NCI-H2227 (cell line): ENCODE data around the gene NOM1.

Experiments used
- DNase-seq: peaks from one replicate; lab custom pipeline; 2025; ENCODE audit not compliant: unreplicated experiment; lab: John Stamatoyannopoulos, UW

NOM1 gene

DNA sequence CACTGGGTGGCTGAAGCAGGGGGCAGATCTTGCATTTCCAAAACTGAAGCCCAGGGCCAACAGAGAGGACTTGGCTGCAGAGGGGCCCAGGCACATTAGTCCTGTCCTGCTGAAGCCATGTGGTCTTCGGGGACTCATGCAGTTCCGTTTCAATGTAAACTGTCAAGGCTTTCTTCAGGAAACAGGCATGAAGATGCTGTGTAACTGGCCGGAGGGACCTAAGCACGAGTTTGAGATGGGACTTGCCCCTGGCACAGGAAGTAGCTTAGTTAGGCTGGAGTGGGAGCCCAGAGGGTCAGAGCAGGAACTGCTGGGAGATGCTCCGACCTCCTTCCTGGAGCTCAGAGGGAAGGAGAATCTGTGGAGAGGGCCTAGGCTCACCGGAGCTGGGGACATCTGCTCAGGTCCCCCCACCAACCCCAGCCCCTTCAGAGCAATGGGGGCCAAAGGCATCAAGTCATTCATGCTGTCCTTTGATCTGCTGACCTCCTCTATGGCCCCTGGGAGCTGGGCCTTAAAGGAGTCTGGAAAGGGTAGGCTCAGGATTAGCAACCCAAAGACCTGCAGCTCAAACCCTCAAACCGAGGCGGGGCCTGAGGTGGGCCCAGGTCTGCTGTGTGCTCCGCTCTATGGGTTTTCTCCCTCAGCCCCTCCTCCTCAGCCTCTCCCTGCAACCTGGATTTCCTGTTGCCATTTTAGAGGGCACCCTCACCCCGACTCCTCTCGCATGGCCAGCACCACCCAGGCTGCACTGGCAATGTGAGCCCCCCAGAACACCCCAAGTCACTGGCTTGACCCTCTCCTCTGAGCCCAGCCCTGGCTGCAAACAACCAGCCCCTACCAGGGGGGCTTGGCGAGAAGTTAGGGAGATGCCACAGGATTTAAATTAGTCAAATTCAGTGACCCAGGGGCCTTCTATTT lies 65.4 kb downstream of the NOM1 start:
- no peak for DNase-seq

DNA sequence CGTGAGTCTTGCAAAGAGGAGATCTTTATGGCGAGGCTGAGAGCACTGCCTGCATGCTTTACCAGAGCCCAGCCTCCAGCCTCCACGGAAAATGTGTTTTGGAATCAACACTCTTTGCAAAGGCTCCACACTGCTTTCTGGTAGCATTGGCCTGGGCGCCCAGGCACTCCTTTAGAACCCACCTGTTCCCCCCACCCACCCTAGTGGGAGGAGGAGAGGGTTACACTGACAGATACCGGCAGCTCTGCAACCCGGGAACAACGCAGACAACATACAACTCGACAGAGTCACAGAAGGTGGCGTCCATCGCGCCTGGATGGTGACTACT lies 66.5 kb downstream of the NOM1 start:
- DNase-seq = no peak

DNA sequence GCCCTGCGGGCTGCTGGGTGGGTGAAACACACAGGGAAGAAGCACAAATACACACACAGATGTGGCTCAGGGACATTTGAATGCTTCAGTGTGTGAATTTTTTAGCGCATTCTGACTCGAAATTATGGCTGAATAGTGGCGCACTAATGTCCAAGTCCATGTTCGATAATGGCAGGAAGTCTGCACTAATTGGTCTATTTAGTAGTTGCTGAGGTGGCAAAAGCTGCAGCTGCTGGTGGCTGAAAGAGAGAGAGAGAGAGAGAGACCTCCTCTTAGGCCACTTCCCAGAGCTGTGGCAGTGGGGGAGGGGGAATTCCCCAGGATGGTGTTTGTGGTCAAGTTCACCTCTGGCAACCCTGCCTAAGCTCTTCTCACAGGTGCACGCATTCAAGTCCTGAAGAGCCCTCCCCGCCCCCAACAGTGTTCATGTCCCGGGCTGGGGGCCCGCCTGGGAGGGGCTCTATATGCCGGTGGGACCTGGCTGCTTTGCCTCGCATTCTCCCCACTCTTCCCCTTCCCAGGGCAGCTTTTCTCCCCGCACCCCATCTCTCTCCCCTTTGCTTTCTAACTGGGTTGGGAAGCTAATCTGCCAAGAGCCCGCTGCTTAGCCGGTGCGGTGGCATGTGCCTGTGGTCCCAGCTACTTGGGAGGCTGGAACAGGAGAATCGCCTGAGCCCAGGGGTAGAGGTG lies 67.0 kb downstream of the NOM1 start:
- DNase-seq = no peak

DNA sequence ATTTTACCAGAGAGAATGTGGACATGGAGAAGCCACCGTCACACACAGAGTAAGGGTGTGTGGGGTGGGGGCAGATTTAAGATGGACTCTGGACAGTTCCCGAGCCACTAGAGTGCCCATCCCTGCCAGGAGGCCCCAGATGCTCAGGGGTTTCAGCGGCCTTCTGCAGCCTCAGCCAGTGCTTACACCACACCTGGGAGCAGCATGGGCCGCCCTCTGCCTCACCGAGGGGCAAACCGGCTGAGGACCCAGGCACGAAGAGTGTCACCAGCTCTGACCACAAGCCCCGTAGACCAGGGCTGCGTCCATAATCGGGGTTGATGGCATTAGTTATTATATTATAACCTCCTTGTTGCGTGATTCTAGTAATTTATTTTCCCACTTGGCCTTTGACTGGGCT lies 67.6 kb downstream of the NOM1 start:
- DNase-seq = no peak

DNA sequence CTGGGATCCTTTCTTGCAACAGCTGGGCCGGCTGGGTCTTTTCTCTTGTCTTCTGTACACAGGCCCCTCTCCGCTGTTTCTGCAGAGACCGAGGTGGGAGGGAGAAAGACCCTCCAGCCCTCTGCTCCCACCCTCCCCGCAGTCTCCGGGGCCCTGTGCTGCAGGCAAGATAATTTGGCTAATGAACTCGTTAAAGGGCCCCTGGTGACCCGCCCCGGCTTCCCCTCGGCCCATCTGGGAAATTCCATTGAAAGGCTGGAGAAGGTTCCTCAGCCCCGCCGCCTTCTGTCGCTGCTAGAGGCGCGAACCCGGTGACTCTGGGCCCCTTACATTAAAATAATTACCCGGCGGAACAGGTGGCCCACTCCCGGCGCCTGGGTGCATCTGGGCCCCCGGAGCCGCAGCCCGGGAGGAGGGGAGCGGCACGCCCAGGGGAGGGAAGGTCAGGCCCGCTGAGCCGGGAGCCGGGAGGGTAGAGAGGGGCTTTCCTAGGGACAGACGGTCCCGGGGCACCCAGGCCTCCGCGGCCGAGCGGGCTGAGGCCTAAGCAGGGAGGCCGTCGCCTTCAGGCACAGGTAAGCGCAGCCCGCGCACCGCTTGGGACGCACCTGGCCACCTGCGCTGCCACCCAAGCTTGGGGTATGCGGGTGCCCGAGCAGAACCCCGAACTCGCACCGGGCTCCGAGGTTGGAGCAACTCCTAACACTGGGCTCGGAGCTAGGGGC lies 68.3 kb downstream of the NOM1 start:
- no peak for DNase-seq

DNA sequence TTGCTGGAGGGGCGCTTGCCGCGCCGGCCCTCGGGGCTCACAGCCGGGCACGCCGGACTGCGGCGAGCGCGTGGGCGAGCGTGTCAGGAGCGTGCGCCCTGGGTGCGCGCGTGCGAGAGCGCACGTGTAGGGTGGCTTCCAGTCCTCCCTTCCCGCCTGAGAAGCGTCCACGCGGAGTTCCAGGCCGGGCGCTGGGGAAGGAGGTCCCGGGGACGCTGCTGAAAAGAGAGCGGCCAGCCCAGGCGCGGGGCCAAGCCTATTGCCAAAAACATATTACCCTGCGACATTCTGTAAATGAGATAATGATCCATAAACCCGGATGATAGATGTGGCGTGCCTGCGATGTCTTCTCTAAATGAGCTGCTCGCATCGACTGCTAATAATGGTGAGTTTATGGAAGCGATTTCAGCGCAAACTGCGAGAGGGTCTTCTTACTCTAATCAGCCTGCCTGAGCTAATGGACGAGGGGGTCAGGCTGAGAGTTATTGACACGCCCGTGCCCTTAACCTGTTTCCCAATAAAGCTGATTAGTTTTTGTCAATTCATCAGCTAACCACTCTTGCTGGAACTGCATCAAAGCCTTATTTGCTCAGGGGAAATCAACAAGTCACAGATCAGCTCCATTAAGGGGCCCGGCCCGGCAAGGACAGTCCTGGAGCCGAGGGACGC lies 69.0 kb downstream of the NOM1 start:
- no peak for DNase-seq

DNA sequence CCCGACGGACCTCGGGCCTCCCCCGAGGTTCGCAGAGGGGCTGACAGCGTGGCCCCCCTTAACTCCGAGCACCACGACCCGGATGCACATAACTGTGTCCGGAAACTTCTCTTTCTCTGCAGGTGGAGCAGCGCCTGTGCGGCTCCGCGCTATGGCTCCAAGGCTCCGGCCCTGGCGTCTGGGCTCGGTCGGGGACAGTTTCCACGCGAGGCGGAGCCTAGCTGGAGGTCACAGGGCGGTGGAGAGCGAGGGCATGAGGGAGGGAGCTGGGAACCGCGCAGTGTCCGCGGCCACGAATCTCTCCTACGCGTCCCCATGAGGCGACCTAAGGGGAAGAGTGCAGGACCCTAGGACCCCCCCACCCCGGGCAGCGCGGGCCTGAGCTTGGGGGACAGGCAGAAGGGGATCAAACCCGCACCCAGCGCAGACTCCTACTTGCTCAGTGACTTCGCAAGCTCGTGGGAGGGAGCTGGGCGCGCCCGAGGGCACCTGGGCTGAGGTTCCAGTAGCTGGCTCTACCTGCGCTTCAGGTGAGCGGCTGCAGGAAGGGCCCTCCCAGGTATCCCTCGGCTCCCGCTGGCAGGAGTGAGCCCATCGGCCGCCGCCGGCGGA lies 69.6 kb downstream of the NOM1 start:
- DNase-seq = no peak

DNA sequence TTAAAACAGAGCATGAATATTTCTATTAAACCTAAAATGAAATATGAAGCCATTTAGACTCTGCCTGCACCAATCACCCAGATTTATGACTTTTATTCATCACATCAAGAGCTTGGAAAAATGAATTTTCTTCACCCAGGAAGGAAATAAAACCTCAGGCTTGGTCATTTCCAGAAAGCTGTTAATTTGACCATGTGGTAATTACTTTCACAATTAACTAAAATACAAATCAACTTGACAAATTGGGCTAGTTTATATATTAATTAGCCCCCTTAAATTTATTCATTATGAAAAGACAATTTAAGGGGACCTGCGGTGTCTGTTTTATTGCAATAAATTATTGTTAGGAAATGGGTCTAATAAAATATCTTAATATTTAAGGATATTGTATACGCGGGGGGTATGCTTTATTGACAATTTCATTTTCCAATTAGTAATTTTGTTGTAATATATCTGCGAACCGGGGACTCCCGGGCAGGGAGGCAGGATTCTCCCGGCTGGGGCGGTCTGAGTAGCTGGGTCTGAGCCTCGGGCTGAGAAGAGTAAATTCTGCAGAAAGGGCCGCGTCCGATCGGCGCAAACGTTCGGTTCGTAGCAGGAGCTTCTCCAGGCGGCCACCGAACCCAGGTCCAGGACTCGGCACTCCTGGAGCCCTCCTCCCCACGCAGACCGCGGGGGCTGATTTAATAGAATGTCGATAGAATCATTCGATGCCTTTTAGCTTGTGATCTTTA lies 70.4 kb downstream of the NOM1 start:
- DNase-seq = no peak

DNA sequence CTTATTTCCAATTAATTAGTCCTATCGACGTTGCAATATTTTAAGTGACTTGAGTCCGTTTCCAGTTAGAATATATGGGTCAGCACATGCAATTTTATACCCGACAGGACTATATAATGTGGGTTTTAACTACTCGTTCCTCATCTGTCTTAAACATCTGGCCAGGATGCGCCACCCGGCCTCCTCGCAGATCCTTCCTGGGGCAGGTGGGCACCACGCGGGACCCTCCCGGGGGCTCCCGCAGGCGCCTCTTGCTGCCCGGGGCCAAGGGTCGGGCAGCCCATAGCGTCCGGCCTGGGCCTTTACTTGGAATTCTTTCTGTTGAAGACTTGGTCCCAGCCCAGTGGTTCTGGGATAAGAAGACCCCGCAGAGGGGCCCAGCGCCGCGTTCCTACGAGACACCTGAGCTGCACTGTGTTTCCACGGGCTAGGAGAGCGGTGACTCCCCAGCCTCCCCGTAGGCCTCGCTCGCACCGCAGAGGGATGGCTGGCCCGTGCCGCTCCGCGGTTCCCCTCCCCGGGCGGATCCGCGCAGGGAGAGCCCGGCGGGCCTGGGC lies 71.1 kb downstream of the NOM1 start:
- DNase-seq = no peak

DNA sequence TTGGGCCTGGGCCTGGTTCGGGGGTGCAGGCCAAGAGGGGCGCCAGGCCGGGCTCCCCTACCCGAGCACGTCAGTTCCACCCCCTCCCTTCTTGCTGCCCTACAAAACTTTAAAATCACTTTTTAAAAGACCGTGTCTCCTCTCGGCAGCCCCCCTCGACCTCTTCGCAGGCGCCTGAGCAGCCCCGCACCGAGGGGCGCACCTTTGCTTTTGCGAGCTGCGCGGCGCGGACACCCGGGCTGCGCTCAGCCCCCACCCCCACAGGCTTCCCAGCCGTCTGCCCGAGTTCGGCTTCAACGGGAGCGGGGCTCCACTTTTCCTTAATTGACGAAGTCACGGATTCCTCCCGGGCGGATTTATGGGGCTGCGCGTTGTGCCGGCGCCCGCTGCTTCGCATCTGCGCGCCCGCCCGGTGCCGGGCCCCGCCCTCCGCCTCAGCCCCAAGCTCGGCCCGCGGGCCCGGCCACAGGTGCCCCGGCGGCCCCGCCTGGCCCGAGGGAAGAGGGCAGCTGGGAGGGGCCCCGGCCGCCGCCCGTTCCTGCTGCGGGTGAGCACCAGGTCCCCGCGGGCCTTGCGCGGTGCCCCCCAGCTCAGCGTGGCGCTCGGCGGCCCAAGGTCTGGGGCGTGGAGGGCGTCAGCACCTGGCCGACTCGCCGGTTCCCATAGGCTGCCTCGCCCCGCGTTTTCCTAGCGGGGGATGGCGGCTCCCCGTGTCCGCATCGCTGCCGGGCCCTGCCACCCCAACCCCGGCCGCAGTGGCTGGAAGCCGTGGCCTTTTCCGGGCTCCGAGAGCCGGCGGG lies 71.8 kb downstream of the NOM1 start:
- no peak for DNase-seq

DNA sequence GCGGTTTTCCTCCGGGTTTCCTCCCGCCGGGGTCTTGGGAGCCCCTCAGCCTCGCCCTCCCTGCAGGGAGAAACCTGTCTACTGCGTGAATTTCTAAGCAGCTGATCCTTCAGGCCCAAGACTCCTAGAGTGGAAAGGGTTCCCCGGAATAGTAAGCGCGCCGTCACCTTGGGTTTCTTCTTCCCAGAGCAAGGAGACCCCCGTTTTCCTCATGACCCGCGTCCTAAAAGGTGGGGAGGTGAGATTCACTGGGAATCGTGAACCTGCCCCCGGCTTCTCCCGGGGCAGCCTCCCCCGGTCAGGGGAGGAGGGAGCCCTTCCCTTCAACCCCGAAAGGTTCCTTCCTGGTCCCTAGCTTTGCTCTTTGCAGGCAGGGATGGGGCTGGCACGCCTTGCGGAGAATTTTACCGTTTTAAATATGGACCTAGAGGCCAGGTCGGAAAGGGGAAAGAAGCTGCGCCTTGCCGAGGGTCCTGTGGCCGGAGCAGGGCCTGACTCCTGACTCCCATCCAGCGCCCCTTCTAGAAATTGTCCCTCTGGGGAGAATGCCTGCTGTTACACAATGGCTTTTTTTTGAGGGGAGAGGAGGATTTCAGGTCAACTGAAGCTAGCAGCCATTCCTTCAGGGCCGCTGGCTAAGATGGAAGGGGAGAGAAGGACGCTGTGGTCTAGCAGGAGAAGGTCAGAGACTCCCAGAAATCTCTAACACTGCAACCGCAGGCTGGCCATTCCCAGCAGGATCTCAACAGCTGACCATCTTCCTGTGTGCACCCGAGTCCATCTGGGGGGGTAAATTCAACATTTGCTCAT lies 72.6 kb downstream of the NOM1 start:
- DNase-seq = no peak
